HepG2 (cell line): ENCODE data around the gene HTRA3. TPM values are rescaled to one million over a fixed set of nuclear protein-coding genes. Genes with fewer than 3 reads are reported as not detected.

Experiments
- CENPBD1 ChIP-seq: sonication (generic); formaldehyde crosslinking; IDR thresholded peaks from 2 replicates; pipeline ENCODE4 v1.8.0; 2022; ENCODE audit warnings: missing genetic modification reagents, low read depth, mild to moderate bottlenecking, borderline replicate concordance
- CENPT ChIP-seq: sonication (generic); formaldehyde crosslinking; IDR thresholded peaks from 2 replicates; pipeline ENCODE4 v1.8.0; 2022; ENCODE audit warnings: low read depth, mild to moderate bottlenecking, moderate library complexity, missing genetic modification reagents
- CSRNP2 ChIP-seq: sonication (generic); formaldehyde crosslinking; conservative IDR thresholded peaks from 2 replicates; pipeline ENCODE4 v1.8.0; 2022; ENCODE audit warnings: low read depth, missing genetic modification reagents
- EEA1 ChIP-seq: sonication (generic); formaldehyde crosslinking; IDR thresholded peaks from 2 replicates; pipeline ENCODE4 v1.5.1; 2020; ENCODE audit warnings: mild to moderate bottlenecking, missing genetic modification reagents, borderline replicate concordance
- FOSL2 ChIP-seq: sonication (generic); formaldehyde crosslinking; IDR thresholded peaks from 2 replicates; pipeline ENCODE4 v1.4.0; 2020; ENCODE audit warnings: missing genetic modification reagents
- GFI1 ChIP-seq: sonication (generic); formaldehyde crosslinking; IDR thresholded peaks from 2 replicates; pipeline ENCODE4 v1.5.0; 2020; ENCODE audit warnings: missing genetic modification reagents, mild to moderate bottlenecking, borderline replicate concordance
- HIVEP1 ChIP-seq: sonication (generic); formaldehyde crosslinking; IDR thresholded peaks from 2 replicates; pipeline ENCODE4 v1.4.0; 2020; ENCODE audit warnings: mild to moderate bottlenecking, missing genetic modification reagents
- HNRNPL ChIP-seq: fragments of 200-400 bp; formaldehyde crosslinking; IDR thresholded peaks from 2 replicates; pipeline ENCODE4 v1.6.1; 2017; ENCODE audit warnings: mild to moderate bottlenecking, low read depth, low read length
- HNRNPLL ChIP-seq: fragments of 200-400 bp; formaldehyde crosslinking; IDR thresholded peaks from 2 replicates; pipeline ENCODE4 v1.6.1; 2017; ENCODE audit warnings: mild to moderate bottlenecking, low read depth, low read length; ENCODE audit not compliant: poor library complexity, severe bottlenecking
- KLF12 ChIP-seq: sonication (generic); formaldehyde crosslinking; IDR thresholded peaks from 2 replicates; pipeline ENCODE4 v1.4.0; 2020; ENCODE audit warnings: missing genetic modification reagents, borderline replicate concordance
- NCOA2 ChIP-seq: sonication (generic); formaldehyde crosslinking; IDR thresholded peaks from 2 replicates; pipeline ENCODE4 v1.8.0; 2022; ENCODE audit warnings: inconsistent platforms
- PAXIP1 ChIP-seq: sonication (generic); formaldehyde crosslinking; conservative IDR thresholded peaks from 2 replicates; pipeline ENCODE4 v1.4.0; 2020; ENCODE audit warnings: mild to moderate bottlenecking, missing genetic modification reagents, moderate library complexity
- PHB2 ChIP-seq: fragments of 450-650 bp; IDR thresholded peaks from 2 replicates; pipeline ENCODE4 v1.6.1; 2018; ENCODE audit not compliant: partially characterized antibody
- SMARCC2 ChIP-seq: fragments of 450-650 bp; IDR thresholded peaks from 2 replicates; pipeline ENCODE4 v1.6.1; 2017; ENCODE audit warnings: antibody characterized with exemption, mild to moderate bottlenecking
- SNAI1 ChIP-seq: sonication (generic); formaldehyde crosslinking; IDR thresholded peaks from 2 replicates; pipeline ENCODE4 v1.5.0; 2020; ENCODE audit warnings: mild to moderate bottlenecking, missing genetic modification reagents, borderline replicate concordance
- SP4 ChIP-seq: sonication (generic); formaldehyde crosslinking; IDR thresholded peaks from 2 replicates; pipeline ENCODE4 v1.8.1; 2023; ENCODE audit warnings: mild to moderate bottlenecking, missing genetic modification reagents
- TARDBP ChIP-seq: sonication (generic); formaldehyde crosslinking; IDR thresholded peaks from 2 replicates; pipeline ENCODE4 v1.8.0; 2022; ENCODE audit warnings: mild to moderate bottlenecking, missing genetic modification reagents
- ZBTB7B ChIP-seq: sonication (generic); formaldehyde crosslinking; IDR thresholded peaks from 2 replicates; pipeline ENCODE4 v1.4.0; 2020; ENCODE audit warnings: missing genetic modification reagents
- ZKSCAN8 ChIP-seq: IDR thresholded peaks from 2 replicates; pipeline ENCODE4 v1.6.1; 2016; ENCODE audit warnings: borderline replicate concordance, missing genetic modification reagents, missing compliant biosample characterization
- ZMYM3 ChIP-seq: sonication (generic); formaldehyde crosslinking; IDR thresholded peaks from 2 replicates; pipeline ENCODE4 v1.5.1; 2020; ENCODE audit warnings: mild to moderate bottlenecking, missing genetic modification reagents
- ZNF567 ChIP-seq: sonication (generic); formaldehyde crosslinking; IDR thresholded peaks from 2 replicates; pipeline ENCODE4 v1.8.1; 2023; ENCODE audit warnings: mild to moderate bottlenecking, missing genetic modification reagents, borderline replicate concordance
- ZNF772 ChIP-seq: sonication (generic); formaldehyde crosslinking; IDR thresholded peaks from 2 replicates; pipeline ENCODE4 v1.5.0; 2020; ENCODE audit warnings: mild to moderate bottlenecking, missing genetic modification reagents
- ZNF781 ChIP-seq: sonication (generic); formaldehyde crosslinking; IDR thresholded peaks from 2 replicates; pipeline ENCODE4 v1.5.1; 2020; ENCODE audit warnings: borderline replicate concordance, mild to moderate bottlenecking, missing genetic modification reagents; ENCODE audit errors: not compliant biosample characterization
- polyA plus RNA-seq, 8 experiments: library from polyadenylated mRNA; depleted of rRNA in 3 of 8; stranded (reverse) in 7 of 8; unstranded in 1 of 8; fragments of >200 nt; fragmentation: Illumina TruSeq in 4 of 8; extraction: Trizol in 4 of 8; gene quantifications; 2 replicates each; pipeline versions ENCODE4 v1.2.1 to v1.2.3, GENCODE V29; 2011 to 2016; ENCODE audit warnings: low read depth in 4 of 8, missing spikeins in 1 of 8, mixed read lengths in 1 of 8; ENCODE audit not compliant: insufficient read depth in 1 of 8
- total RNA-seq, 5 experiments: library from RNA; depleted of rRNA; stranded (reverse); fragments of >200 nt; fragmentation: Illumina TruSeq; extraction: Trizol; gene quantifications; 2 replicates each; pipeline ENCODE4 v1.2.3, GENCODE V29; 2016; ENCODE audit warnings: low read depth in 1 of 5
- TF ChIP-seq, protein P1 (sequence below): sonication (generic); formaldehyde crosslinking; IDR thresholded peaks from 2 replicates; pipeline ENCODE4 v1.4.0; 2020; ENCODE audit warnings: mild to moderate bottlenecking, missing genetic modification reagents

HTRA3 gene
- total and polyA plus RNA-seq, 2 of the 13 experiments (the other 11 are each of a cell fraction or from before 2014, with no cell fraction given): 0.17 TPM; not detected in 1

DNA sequence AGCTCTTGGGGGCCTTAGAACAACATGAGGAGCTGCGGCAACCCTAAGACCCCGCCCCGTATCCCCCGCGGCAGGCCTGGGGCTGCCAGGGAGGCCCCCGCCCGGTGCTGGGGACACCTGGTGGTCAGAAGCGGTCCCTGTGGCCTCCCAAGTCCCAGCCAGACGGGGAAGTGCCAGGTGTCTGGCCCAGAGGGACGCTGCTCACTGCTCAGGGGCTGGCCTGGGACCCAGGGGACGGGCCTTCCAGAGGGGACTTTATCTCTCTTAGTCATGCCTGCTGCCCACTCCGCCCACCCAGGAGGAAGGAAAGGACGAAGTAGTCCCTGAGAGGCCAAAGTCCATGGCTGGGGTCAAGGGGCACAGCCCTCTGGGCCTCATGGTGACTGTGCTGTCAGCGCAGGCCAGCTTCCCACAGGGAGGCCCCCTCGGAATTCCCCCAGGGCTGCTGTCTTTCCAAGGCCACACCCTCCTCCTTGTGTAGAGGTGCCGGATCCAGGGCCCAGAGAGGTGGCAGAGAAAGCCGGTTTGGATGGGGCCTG is 31.0 kb upstream of the HTRA3 start (continued):
- TF ChIP-seq KLF12 (CRISPR knock-in tag): peak; percentile 43; the same call in 1 of the 2 replicates
- TF ChIP-seq ZKSCAN8 (CRISPR knock-in tag): no peak
- TF ChIP-seq PHB2: no peak
- TF ChIP-seq HNRNPLL: no peak
- TF ChIP-seq FOSL2 (CRISPR knock-in tag): peak; percentile 69
- no peak for TF ChIP-seq ZNF772 (CRISPR knock-in tag)
- TF ChIP-seq ZNF781: no peak
- TF ChIP-seq HIVEP1: peak; percentile 97
- TF ChIP-seq PAXIP1 (CRISPR knock-in tag): peak; percentile 94
- no peak for TF ChIP-seq TARDBP (CRISPR knock-in tag)
- TF ChIP-seq SP4 (CRISPR knock-in tag): no peak
- TF ChIP-seq GFI1 (CRISPR knock-in tag): no peak
- TF ChIP-seq ZNF567 (CRISPR knock-in tag): no peak
- TF ChIP-seq CENPBD1 (CRISPR knock-in tag): no peak
- peak; percentile 83; the same call in 1 of the 2 replicates for TF ChIP-seq ZBTB7B (CRISPR knock-in tag)
- TF ChIP-seq CENPT (CRISPR knock-in tag): no peak
- TF ChIP-seq EEA1: no peak
- TF ChIP-seq NCOA2 (CRISPR knock-in tag): no peak
- TF ChIP-seq CSRNP2 (CRISPR knock-in tag): no peak
- no peak for TF ChIP-seq SMARCC2
- peak; percentile 74 for TF ChIP-seq HNRNPL
- no peak for TF ChIP-seq SNAI1 (CRISPR knock-in tag)
- TF ChIP-seq, protein P1, sequence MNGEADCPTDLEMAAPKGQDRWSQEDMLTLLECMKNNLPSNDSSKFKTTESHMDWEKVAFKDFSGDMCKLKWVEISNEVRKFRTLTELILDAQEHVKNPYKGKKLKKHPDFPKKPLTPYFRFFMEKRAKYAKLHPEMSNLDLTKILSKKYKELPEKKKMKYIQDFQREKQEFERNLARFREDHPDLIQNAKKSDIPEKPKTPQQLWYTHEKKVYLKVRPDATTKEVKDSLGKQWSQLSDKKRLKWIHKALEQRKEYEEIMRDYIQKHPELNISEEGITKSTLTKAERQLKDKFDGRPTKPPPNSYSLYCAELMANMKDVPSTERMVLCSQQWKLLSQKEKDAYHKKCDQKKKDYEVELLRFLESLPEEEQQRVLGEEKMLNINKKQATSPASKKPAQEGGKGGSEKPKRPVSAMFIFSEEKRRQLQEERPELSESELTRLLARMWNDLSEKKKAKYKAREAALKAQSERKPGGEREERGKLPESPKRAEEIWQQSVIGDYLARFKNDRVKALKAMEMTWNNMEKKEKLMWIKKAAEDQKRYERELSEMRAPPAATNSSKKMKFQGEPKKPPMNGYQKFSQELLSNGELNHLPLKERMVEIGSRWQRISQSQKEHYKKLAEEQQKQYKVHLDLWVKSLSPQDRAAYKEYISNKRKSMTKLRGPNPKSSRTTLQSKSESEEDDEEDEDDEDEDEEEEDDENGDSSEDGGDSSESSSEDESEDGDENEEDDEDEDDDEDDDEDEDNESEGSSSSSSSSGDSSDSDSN (CRISPR knock-in tag): peak; percentile 45; the same call in 1 of the 2 replicates
- TF ChIP-seq ZMYM3 (CRISPR knock-in tag): no peak
